Measurements from ENCODE around the gene IL37.

GRCh38 chr2:112916145-112916571 is 5.2 kb downstream of the IL37 start:
- TF ChIP-seq POLR2A (IDR thresholded peaks at IDR 0.05) (no peak), POLR2AphosphoS5 (IDR thresholded peaks at IDR 0.05) (no peak)
